ENCODE measurements around the gene GFAP.
A peak's percentile ranks its signal among the peaks of the same experiment; 100 is the strongest.

Gene GFAP

DNA sequence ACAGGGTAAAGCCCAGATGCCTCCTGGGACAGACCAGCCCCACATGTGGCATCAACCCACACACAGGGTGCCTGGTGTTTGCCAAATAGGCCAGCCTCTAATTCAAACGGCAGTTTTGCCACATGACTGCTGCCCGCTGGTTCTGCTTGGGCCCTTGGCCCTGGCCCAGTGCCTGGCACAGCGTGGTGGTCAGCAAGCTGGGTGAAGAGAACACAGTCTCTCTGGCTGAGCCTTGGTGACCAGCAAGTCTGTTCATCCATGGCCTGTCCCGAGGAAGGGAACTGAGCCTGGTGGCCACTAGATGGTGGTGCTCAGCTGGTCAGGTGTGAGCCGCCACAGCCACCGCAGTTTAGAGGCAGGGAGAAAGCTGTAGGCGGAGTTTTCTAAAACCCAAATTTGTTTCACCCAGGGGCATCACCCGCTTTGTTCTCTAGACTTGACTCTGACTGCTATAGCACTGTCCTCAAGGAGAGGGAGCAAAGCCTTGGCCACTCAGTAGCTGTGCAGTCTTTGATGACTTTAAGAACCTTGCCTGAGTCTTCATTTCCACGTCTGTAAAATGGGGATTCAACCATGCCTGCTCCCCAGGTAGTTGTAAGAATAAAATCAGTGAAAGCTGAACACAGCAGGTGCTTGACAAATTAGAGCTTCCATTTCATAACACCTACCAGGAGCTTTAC lies 4.7 kb upstream of the GFAP start:
- in situ Hi-C loops (cut with MboI; ENCODE audit: low pct_unique_long_range_greater_than_20kb, low sequenced_read_pairs, unreplicated experiment) = loop anchor here (10.0 kb wide), 1 partner anchor 95 kb away; no protein-coding TSS in a partner anchor
- peak; percentile 92 for DNase-seq (ENCODE audit: low spot score)
- TF ChIP-seq, protein P1, sequence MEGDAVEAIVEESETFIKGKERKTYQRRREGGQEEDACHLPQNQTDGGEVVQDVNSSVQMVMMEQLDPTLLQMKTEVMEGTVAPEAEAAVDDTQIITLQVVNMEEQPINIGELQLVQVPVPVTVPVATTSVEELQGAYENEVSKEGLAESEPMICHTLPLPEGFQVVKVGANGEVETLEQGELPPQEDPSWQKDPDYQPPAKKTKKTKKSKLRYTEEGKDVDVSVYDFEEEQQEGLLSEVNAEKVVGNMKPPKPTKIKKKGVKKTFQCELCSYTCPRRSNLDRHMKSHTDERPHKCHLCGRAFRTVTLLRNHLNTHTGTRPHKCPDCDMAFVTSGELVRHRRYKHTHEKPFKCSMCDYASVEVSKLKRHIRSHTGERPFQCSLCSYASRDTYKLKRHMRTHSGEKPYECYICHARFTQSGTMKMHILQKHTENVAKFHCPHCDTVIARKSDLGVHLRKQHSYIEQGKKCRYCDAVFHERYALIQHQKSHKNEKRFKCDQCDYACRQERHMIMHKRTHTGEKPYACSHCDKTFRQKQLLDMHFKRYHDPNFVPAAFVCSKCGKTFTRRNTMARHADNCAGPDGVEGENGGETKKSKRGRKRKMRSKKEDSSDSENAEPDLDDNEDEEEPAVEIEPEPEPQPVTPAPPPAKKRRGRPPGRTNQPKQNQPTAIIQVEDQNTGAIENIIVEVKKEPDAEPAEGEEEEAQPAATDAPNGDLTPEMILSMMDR (IDR thresholded peaks at IDR 0.05; ENCODE audit: extremely low read depth, insufficient read depth, missing control alignments) = peak; percentile 91

DNA sequence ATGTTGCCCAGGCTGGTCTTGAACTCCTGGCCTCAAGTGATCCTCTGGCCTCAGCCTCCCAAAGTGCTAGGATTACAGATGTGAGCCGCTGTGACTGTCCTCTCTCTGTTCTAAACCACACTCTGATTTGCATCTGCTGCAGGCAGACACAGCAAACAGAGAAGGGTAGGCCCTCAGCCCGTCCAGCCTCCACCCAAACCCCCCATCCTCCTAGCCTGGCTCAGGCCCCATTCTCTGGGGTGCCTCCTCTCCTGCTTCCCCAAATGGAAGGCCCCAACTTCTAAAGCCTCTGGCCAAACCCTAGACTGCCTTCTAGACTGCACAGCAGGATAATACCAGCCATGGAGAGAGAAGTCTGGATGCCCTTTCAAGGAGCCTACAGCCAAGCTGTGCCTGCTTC lies 4.1 kb upstream of the GFAP start:
- in situ Hi-C loops (cut with MboI; ENCODE audit: low pct_unique_long_range_greater_than_20kb, low sequenced_read_pairs, unreplicated experiment) = no loop called here
- TF ChIP-seq, protein P1 (IDR thresholded peaks at IDR 0.05; ENCODE audit: extremely low read depth, insufficient read depth, missing control alignments) = no peak
- no peak for DNase-seq (ENCODE audit: low spot score)

DNA sequence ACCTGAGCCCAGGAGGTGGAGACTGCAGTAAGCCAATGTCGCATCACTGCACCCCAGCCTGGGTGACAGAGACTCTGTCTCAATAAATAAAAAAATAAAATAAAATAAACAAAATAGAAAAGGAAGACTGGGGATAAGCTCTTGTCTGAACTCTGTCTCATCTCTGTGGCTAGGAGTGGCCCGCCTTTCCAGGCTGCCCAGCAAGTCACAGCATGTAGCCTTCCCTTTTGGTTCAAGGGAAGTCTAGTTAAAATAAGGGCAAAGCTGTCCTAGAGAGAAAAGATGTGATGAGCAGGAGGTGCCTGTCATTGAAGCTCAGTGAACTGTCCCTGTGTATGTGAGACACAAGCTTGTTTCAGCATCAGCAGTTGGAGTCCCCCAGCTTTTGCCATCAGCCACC lies 2.7 kb upstream of the GFAP start:
- TF ChIP-seq, protein P1 (IDR thresholded peaks at IDR 0.05; ENCODE audit: extremely low read depth, insufficient read depth, missing control alignments) = no peak
- no peak for DNase-seq (ENCODE audit: low spot score)
- in situ Hi-C loops (cut with MboI; ENCODE audit: low pct_unique_long_range_greater_than_20kb, low sequenced_read_pairs, unreplicated experiment) = no loop called here

DNA sequence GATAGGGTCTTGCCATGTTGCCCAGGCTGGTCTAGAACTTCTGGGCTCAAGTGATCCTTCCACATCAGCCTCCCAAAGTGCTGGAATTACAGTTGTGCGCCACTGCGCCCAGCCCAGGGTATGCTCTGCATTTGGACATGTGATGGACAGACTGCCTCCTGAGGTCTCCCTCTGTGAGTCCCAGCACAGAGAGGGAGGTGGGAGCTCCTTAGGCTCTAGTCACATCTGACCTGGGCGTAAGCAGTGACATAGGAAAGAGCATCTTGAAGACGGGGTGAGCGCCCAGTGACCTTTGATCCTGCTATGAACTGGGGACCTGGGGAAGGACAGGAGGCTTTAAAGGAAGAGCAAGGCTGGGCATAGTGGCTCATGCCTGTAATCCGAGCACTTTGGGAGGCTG lies 2.2 kb upstream of the GFAP start:
- TF ChIP-seq, protein P1 (IDR thresholded peaks at IDR 0.05; ENCODE audit: extremely low read depth, insufficient read depth, missing control alignments) = no peak
- no peak for DNase-seq (ENCODE audit: low spot score)
- in situ Hi-C loops (cut with MboI; ENCODE audit: low pct_unique_long_range_greater_than_20kb, low sequenced_read_pairs, unreplicated experiment) = no loop called here

DNA sequence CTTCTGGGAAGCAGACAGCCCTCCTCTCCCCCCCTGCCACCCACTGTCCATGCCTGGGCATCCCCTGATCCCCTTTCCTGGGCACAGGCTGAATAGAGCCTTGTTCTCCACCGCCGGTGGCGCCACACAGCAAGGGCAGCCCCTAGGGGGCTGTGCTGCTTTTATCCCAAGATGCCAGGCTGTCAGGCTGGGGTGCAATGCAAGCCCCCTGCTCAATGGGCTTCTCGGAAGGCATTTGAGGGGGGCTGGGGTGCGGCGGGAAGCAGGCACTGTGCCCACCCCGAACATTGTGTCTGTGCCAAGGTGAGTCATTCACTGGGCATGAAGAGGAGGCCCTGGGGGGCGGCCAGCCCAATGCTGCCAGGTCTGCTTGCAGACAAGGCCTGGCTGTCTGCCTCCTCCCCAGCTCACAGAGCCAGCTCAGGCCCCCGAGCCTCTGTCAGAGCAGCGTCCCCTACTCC lies 1.5 kb upstream of the GFAP start:
- in situ Hi-C loops (cut with MboI; ENCODE audit: low pct_unique_long_range_greater_than_20kb, low sequenced_read_pairs, unreplicated experiment) = no loop called here
- no peak for DNase-seq (ENCODE audit: low spot score)
- TF ChIP-seq, protein P1 (IDR thresholded peaks at IDR 0.05; ENCODE audit: extremely low read depth, insufficient read depth, missing control alignments) = no peak

DNA sequence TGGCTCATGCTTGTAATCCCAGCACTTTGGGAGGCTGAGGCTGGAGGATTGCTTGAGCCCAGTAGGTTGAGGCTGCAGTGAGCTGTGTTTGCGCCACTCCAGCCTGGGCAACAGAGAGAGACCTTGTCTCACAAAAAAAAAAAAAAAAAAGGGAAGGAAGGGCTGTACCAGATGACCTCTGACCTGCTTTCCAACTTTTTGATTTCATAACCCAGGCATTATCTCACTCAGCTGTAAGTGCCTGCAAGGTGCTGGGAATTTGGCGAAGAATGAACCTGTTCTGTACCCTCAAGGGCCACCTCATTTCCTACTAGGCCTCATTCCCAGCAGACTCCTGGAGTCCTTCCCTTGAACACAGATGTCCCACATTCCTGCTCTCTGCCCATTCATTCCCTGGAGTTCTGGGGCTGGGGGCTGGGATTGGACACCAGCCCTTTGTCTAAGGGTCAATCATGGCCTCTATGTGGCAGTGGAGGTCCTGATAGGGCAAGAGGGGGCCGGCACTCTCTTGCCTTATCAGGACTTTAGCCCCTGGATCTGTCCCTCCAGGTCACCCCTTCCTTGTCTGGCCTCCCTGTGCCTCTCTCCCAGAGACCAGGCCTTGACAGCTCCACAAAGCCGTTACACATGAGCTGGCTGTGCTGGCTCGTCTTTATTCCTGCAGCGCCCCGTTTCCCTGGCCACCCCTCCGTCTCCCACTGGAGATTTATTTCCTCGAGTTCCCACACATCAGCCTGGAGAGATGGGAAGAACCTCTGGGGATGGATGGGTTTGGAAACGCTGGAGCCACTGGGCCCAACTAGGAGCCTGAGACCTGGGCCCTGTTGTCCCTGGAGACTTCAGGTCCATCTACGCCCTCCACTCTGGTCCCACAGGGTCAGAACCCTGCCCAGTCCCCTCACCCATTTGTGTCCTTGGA lies 821 bp upstream of the GFAP start:
- TF ChIP-seq, protein P1 (IDR thresholded peaks at IDR 0.05; ENCODE audit: extremely low read depth, insufficient read depth, missing control alignments) = no peak
- in situ Hi-C loops (cut with MboI; ENCODE audit: low pct_unique_long_range_greater_than_20kb, low sequenced_read_pairs, unreplicated experiment) = no loop called here

More for the DNA sequence above, 821 bp upstream of the GFAP start:
- no peak for DNase-seq (ENCODE audit: low spot score)
